Measurements from ENCODE around the gene PTGIR. TPM values are rescaled to one million over a fixed set of nuclear protein-coding genes. Genes with fewer than 3 reads are reported as not detected.
A peak's percentile ranks its signal among the peaks of the same experiment; 100 is the strongest.

The PTGIR gene
- total RNA-seq, 2 experiments from 2014 or later: 14.0 to 14.7 TPM

DNA sequence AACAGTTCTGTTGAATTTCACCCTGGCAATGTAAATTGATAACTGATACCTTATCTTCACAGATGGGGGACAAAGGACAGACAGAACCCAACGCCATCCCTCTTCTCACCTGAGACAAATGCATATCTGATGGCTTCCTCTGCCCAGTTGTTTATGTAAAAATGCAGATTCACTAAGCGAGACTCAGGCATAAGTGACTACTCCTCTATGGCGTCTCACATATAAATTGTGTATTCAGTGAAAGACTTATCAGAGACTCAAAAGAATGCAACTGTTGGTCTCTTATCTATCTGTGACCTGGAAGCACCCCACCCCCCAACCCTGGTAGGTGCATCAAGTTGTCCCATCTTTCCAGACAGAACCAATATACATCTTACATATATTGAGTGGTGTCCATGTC is 37.0 kb downstream of the PTGIR start:
- Mint-ChIP-seq H3K36me3 (ENCODE audit: low read depth) (no peaks in the 10 kb centered on the region), H3K4me1 (peaks cover 4% of the 10 kb centered on the region), H3K27ac (no peak overlapping the region), H3K27me3 (peaks cover 6% of the 10 kb centered on the region), H3K9me3 (no peaks in the 10 kb centered on the region), H3K4me3 (no peak overlapping the region)
- ChIA-PET POLR2A (no interaction called here), CTCF (no interaction called here)
- no peak for DNase-seq

GRCh38 chr19:46586294-46586693 is 38.6 kb downstream of the PTGIR start:
- no peaks in the 10 kb centered on the region for H3K9me3 Mint-ChIP-seq
- no peak overlapping the region for H3K27ac Mint-ChIP-seq
- peaks cover 6% of the 10 kb centered on the region for H3K27me3 Mint-ChIP-seq
- POLR2A ChIA-PET: no interaction called here
- DNase-seq: no peak
- CTCF ChIA-PET: no interaction called here
- peaks cover 4% of the 10 kb centered on the region for H3K4me1 Mint-ChIP-seq
- H3K36me3 Mint-ChIP-seq (ENCODE audit: low read depth): no peaks in the 10 kb centered on the region
- H3K4me3 Mint-ChIP-seq: no peak overlapping the region

DNA sequence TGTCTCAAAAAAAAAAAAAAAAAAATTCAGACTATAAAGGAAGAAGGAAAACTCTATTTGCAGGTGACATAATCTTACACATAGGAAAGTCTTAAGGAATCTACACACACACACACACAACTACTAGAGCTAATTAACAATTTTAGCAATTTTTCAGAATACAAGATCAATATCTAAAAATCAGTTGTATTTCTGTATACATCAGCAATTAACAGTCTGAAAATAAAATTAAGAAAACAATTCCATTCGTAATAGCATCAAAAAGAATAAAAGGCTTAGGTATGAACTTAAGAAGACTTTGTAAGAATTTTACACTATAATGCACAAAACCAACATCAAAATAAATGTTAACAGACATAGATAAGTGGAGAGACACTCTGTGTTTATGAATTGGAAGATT is 39.4 kb downstream of the PTGIR start:
- no peak for DNase-seq
- no peaks in the 10 kb centered on the region for H3K36me3 Mint-ChIP-seq (ENCODE audit: low read depth)
- CTCF ChIA-PET: interaction anchor here (0.6 kb wide), 1 partner anchor 27 kb away, joined by 3 read pairs; no protein-coding TSS in a partner anchor
- H3K4me1 Mint-ChIP-seq: peaks cover 4% of the 10 kb centered on the region
- H3K27me3 Mint-ChIP-seq: peaks cover 6% of the 10 kb centered on the region
- POLR2A ChIA-PET: interaction anchor here (0.6 kb wide), 1 partner anchor 102 kb away, joined by 3 read pairs; no protein-coding TSS in a partner anchor
- no peaks in the 10 kb centered on the region for H3K9me3 Mint-ChIP-seq
- no peak overlapping the region for H3K27ac Mint-ChIP-seq
- H3K4me3 Mint-ChIP-seq: no peak overlapping the region

DNA sequence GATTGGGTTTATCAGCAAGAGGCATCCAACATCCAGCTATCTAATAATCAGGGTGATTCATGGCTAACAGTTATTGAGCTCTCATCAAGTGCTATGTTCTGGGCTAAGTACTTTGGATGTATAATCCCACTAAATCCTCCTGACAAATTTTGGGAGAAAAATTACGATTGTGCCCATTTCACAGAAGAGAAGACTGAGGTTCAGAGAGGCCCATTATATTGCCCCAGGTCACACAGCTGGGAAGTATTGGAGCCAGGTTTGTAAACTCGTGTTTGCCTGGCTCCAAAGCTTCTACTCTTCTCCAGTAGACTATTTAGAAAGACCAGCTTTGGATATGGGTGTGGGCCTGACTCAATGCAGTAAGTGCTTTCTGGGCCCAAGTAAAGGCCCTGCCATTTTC is 44.6 kb downstream of the PTGIR start:
- peaks cover 4% of the 10 kb centered on the region for H3K36me3 Mint-ChIP-seq (ENCODE audit: low read depth)
- H3K4me1 Mint-ChIP-seq: peaks cover 16% of the 10 kb centered on the region
- DNase-seq: no peak
- H3K9me3 Mint-ChIP-seq: no peaks in the 10 kb centered on the region
- ChIA-PET CTCF (interaction anchor here (1.4 kb wide), 1 partner anchor 21 kb away, joined by 7 read pairs; the partner anchor contains the start of gene CALM3), POLR2A (no interaction called here)
- H3K27me3 Mint-ChIP-seq: no peaks in the 10 kb centered on the region
- H3K27ac Mint-ChIP-seq: no peak overlapping the region
- H3K4me3 Mint-ChIP-seq: no peak overlapping the region

DNA sequence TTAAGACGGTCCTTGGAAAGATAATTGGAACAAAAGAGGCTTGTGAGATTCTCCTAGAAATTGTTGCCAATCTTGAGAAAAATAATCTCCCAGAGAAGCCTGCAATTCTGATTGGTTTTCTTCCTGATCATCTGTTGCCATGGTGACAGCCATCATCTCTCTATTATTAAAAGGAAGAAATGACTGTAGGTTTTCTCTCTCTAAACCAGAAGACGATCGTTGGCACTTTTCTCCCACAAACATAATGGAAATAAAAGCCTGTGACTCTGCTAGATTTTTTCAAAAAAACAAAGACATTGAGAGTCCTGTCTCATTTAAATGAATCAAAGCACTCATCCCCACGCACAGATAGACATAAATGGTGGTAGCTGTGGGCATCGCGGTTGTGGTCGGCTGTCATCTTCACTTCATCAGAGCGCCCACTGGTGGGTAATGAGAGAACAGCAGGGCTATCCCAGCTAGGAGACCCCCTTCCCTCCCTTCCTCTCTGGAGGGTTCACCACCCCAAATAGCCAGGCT is 45.5 kb downstream of the PTGIR start:
- ChIA-PET CTCF (interaction anchor here (0.6 to 1.4 kb wide), 2 partner anchors 21 to 623 kb away, joined by 3 to 7 read pairs; partner anchors contain the start of gene CALM3), POLR2A (no interaction called here)
- Mint-ChIP-seq H3K27ac (no peak overlapping the region), H3K36me3 (ENCODE audit: low read depth) (peaks cover 4% of the 10 kb centered on the region), H3K4me3 (no peak overlapping the region), H3K27me3 (no peaks in the 10 kb centered on the region), H3K9me3 (no peaks in the 10 kb centered on the region), H3K4me1 (peaks cover 21% of the 10 kb centered on the region)
- DNase-seq: peak; percentile 10

- H3K27ac Mint-ChIP-seq: no peak overlapping the region
- no peak overlapping the region for H3K4me3 Mint-ChIP-seq
- DNase-seq: no peak
- CTCF ChIA-PET: interaction anchor here (0.8 kb wide), 1 partner anchor 84 kb away, joined by 3 read pairs; no protein-coding TSS in a partner anchor
- POLR2A ChIA-PET: no interaction called here
- peaks cover 2% of the 10 kb centered on the region for H3K27me3 Mint-ChIP-seq
- H3K36me3 Mint-ChIP-seq (ENCODE audit: low read depth): peaks cover 4% of the 10 kb centered on the region
- H3K9me3 Mint-ChIP-seq: no peaks in the 10 kb centered on the region
- peaks cover 23% of the 10 kb centered on the region for H3K4me1 Mint-ChIP-seq
Observed at GRCh38 chr19:46578450-46578849, 46.4 kb downstream of the PTGIR start.

GRCh38 chr19:46574533-46574932 is 50.4 kb downstream of the PTGIR start:
- Mint-ChIP-seq H3K4me3 (no peak overlapping the region), H3K27ac (peak overlapping the region; percentile 16)
- POLR2A ChIA-PET: no interaction called here

DNA sequence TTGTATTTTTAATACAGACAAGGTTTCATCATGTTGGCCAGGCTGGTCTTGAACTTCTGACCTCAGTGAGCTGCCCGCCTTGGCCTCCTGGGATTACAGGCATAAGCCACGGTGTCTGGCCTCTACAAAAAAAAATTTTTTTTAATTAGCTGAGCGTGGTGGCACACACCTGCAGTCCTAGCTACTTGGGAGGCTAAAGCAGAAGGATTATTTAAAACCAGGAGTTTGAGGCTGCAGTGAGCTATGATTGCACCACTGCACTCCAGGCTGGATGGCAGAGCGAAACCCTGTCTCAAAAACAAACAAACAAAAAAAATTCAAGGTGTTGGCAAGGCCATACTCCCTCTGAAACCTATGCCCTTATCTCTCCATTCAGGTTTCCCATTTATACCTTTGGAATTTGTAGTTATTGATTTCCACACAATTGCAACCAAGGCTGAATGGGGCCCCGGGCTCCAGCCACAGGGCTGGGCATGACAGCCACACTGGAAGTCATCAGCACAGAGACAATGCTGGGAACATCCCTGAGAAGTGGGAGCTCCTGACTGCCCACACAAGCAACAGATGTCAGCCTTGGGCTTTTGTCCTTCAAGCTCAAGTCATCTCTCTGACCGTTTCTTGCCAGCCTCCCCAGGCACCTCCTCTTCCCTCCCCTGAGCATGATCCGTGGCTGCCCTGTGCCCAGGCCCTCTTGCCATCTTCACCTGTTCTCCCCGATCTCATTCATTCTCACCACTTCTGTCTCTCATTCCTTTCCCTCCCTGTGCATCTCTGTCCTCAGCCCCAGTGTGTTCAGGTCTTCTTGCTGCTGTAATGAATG is 51.0 kb downstream of the PTGIR start:
- Mint-ChIP-seq H3K27me3 (peaks cover 9% of the 10 kb centered on the region), H3K4me3 (no peak overlapping the region), H3K36me3 (ENCODE audit: low read depth) (peaks cover 4% of the 10 kb centered on the region), H3K9me3 (no peaks in the 10 kb centered on the region), H3K27ac (peak overlapping the region; percentile 16), H3K4me1 (peaks cover 31% of the 10 kb centered on the region)
- ChIA-PET CTCF (no interaction called here), POLR2A (no interaction called here)
- no peak for DNase-seq

More at GRCh38 chr19:46574533-46574932, 50.4 kb downstream of the PTGIR start:
- Mint-ChIP-seq H3K4me1 (peaks cover 31% of the 10 kb centered on the region), H3K9me3 (no peaks in the 10 kb centered on the region), H3K36me3 (ENCODE audit: low read depth) (peaks cover 4% of the 10 kb centered on the region), H3K27me3 (peaks cover 9% of the 10 kb centered on the region)
- peak; percentile 68 for DNase-seq
- CTCF ChIA-PET: interaction anchor here (0.6 kb wide), 1 partner anchor 92 kb away, joined by 3 read pairs; no protein-coding TSS in a partner anchor

- peaks cover 23% of the 10 kb centered on the region for H3K4me1 Mint-ChIP-seq
- peaks cover 9% of the 10 kb centered on the region for H3K27me3 Mint-ChIP-seq
- H3K27ac Mint-ChIP-seq: no peak overlapping the region
- no peak overlapping the region for H3K4me3 Mint-ChIP-seq
- CTCF ChIA-PET: interaction anchor here (0.6 to 1.3 kb wide), 5 partner anchors 12 to 106 kb away, joined by 3 read pairs; no protein-coding TSS in a partner anchor
- no peaks in the 10 kb centered on the region for H3K9me3 Mint-ChIP-seq
- peaks cover 2% of the 10 kb centered on the region for H3K36me3 Mint-ChIP-seq (ENCODE audit: low read depth)
- peak; percentile 35 for DNase-seq
- POLR2A ChIA-PET: interaction anchor here (0.7 kb wide), 1 partner anchor 201 kb away, joined by 5 read pairs; no protein-coding TSS in a partner anchor
Observed at GRCh38 chr19:46571495-46571894, 53.4 kb downstream of the PTGIR start.

Other genes with a start within 250 kb of the PTGIR start
- not detected for gene CCDC8, start 211.5 kb downstream of the PTGIR start, total RNA-seq
- not detected for gene PNMA8C, start 196.2 kb downstream of the PTGIR start, total RNA-seq
- gene PNMA8A, start 153.5 kb downstream of the PTGIR start, total RNA-seq: not detected
- under 1 TPM; 0.06 to 0.07 TPM for gene PNMA8B, start 129.2 kb downstream of the PTGIR start, total RNA-seq
- 100 to 1,000 TPM; 700 to 784 TPM for gene CALM3, start 23.8 kb downstream of the PTGIR start, total RNA-seq
- not detected for gene GNG8, start 11.1 kb upstream of the PTGIR start, total RNA-seq
- under 1 TPM; 0.31 to 0.42 TPM for gene DACT3, start 36.1 kb upstream of the PTGIR start, total RNA-seq
- 100 to 1,000 TPM; 175 to 178 TPM for gene PRKD2, start 92.0 kb upstream of the PTGIR start, total RNA-seq
- gene FKRP, start 121.0 kb upstream of the PTGIR start, total RNA-seq: 10 to 100 TPM; 16.9 to 20.5 TPM
- 10 to 100 TPM; 77.9 to 86.4 TPM for gene STRN4, start 121.4 kb upstream of the PTGIR start, total RNA-seq
- 100 to 1,000 TPM; 104 to 108 TPM for gene SLC1A5, start 163.5 kb upstream of the PTGIR start, total RNA-seq
- 100 to 1,000 TPM; 130 to 136 TPM for gene AP2S1, start 225.8 kb upstream of the PTGIR start, total RNA-seq
- gene ARHGAP35, start 235.9 kb upstream of the PTGIR start, total RNA-seq: 10 to 100 TPM; 24.7 to 25.5 TPM

Measured in activated CD4-positive, alpha-beta T cell treated with anti-CD3 and anti-CD28 coated beads, Interleukin-2, amount 10 ng/mL, durations not matched to agents 7 days and 5 days (primary cell).